COLO829 (cell line): Measurements from ENCODE around the gene DSCAM.
"Not testable (repeated sequence)": the region's sequence is repeated elsewhere in the genome, so short reads cannot be mapped to it uniquely, and the experiment has no call there.

Source experiments
- DNase-seq: peaks from one replicate; pipeline ENCODE4 v3.0.0; 2012; ENCODE audit warnings: low spot score

DSCAM gene

DNA sequence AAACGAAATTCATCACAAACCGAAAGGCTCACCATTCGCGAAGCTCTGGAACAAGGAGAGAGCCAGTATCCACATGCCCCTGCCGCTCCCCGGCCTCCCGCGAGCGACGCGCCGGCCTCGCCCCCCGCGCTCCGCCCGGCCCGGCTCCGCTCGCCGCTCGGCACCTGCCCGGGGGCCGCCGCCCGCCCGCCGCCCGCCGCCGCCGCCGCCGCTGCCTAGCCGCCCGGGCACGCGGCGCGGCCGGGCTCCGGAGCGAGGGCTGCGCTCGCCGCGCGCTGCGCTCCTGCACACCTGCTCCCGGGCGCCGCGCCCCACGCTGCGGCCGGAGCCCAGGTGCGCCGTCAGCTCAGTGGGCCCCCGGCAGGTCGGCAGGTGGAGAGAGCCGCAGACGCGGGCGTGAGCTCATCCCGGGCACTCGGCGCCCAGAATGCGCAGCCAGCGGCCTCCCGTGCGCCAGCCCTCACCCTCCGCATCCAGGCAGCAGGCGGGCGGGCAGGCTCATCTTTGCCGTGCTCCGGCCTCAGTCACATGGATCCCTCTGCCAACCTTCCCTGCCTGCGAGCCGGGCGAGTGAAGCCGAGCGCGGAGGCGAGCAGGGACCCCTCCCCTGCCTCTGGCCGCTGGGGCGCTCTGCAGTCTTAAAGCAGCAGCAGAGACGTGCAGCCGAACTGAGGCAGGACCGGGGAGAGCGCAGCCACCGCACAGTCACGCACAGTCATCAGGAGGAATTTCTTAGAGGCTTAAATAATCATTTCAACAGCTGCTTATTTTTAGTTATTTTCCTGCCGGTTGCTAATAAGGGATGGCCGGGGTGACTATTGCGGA, at the start of gene DSCAM:
Gene DSCAM, minus strand, starts transcription at position 572 of the 825 bp plus-strand sequence. Its CDS starts 497 bp downstream, at position 75.
- no peak for DNase-seq

DNA sequence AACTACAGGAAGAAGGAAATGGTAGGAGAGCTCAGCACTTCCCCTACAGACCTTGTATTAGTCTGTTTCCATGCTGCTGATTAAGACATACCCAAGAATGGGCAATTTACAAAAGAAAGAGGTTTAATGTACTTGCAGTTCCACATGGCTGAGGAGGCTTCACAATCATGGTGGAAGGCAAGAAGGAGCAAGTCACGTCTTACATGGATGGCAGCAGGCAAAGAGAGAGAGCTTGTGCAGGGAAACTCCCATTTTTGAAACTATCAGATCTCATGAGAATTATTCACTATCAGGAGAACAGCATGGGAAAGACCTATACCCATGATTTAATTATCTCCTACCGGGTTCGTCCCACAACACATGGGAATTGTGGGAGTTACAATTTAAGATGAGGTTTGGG, 48.7 kb upstream of the DSCAM start:
- DNase-seq = not testable (repeated sequence)

DNA sequence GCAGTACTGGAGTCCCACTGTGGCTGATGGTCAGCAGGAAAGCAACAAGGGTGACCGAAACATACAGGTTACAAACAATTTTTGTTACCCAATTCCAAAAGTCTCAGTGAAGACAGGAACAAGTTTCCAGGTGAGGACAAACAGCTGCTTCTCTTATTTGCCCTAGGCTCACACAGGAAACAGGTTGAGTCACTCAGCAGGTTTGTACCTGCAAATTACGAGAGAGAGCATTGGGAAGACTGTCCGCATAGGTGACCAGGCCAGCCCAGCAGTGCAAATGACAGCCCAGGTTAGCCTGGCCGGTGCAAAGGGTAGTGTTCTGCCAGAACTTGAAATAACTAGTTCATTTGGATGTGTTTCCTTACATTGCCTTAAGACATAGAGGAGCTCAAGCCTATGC, 40.0 kb upstream of the DSCAM start:
- DNase-seq = no peak

- DNase-seq = no peak
Observed at GRCh38 chr21:40886006-40886405, 39.0 kb upstream of the DSCAM start.

DNA sequence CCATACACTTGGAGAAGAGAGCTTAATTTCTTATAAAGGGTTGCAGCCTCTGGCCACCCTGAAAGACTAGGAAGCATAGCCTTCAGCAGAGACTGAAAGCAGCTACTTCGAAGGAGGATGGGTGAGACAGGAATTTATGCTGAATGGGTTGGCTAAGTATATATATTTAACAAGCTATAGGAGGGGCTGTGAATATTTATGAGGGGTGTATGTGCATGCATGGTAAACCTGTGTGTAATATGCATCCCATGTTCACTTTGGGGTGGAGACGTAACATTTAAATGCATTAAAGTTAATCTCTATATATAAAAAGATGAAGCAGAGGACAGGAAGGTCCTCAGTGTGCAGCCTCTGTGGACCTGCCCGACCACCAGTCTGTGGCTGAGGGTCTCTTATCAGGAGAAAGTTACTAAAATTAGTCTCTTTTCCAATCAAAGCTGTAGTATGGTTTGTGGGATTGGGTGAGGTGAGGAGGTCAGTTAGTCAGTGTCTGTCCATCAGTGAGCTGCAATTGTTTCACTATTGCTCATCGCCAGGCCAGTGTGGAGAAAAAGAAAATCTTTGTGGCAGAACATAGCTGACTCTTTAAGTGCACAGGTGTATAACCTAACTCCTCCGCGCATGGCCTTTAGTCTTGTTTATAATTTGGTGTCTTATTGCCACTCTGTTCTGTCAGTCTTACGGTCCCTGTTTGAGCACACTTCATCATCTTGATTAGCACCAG, 35.4 kb upstream of the DSCAM start:
- DNase-seq = no peak

- no peak for DNase-seq
Observed at GRCh38 chr21:40881767-40882166, 34.8 kb upstream of the DSCAM start.

- no peak for DNase-seq
Observed at GRCh38 chr21:40871099-40871498, 24.1 kb upstream of the DSCAM start.

DNA sequence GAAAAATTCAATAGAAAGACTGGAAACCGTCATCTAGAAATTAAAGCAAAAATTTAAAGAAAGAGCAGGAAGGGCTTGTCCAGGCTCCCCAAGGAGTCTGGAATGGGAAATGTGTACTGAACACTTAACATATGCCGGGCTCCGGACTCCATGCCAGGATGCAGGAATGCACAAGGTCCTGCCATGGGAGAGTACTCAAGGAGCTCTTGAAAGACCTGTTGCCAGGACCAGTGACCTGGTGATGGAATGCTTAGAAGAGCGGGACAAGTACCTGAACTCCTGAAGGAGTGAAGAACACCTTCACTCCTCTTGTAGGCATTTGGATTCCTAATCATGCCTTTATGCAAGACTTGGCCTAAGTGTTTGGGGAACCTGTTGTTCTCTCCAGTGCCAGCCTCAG, 16.9 kb upstream of the DSCAM start:
- DNase-seq = no peak

GRCh38 chr21:40858517-40858916, 11.6 kb upstream of the DSCAM start:
- DNase-seq = no peak

- DNase-seq = no peak
Observed at GRCh38 chr21:40853956-40854688, 7.2 kb upstream of the DSCAM start.

GRCh38 chr21:40852563-40852962, 5.6 kb upstream of the DSCAM start:
- no peak for DNase-seq

DNA sequence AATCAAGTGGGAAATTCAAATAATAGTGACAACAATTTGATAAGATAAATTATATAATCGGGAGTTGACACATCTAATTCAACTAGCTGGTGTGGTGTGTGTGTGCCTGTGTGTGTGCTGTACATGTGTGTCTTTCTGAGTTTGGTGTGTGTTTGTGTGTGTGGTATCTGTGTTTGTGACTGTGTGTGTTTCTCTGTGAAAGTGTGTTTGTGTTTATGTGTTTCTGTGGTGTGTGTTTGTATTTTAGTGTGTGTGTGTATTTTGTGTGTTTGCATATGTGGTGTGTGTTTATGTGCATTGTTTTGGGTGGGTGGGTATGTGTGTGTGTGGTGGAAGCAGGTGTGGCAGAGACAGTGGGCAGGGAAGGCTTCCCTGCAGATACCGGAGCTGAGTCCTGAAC, 4.8 kb upstream of the DSCAM start:
- DNase-seq = no peak

DNA sequence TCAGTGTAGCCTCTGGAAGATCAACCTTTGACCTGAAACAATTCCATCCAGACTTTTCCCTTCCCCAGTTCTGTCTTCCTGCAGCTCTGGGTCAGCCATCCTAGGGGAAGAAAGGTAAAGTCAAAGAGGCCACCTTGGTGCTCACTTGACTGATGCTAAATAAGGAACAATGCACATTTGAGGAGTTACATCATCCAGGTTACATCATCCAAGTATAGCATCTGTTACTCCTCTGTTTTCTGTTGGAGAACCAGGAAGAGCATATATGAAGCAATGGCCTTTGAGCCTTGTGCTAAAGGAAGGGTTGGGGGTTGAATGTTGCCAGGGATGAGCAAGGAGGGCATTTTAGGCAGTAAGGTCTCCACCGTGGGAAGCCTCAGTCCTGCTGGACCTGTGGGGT, 3.1 kb upstream of the DSCAM start:
- no peak for DNase-seq

DNA sequence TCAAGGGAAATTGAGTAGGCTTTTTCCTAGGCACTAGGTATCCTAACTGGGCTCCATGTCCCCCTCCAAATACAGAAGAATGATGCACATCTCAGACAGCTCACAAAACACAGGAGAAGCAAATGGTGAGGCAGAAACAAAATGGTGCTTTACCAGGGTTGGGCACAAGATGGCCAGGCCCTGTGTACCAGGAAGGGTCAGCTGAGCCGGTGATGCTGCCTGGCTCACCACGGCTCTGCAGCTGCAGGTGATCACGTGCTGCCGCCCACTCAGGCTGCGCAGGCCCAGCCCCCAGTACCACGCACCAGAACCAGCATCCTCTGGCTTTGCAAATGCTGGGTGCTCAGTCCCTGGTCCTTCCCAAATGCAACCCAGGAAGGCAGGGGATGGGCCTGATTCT, 993 bp upstream of the DSCAM start:
- no peak for DNase-seq

- no peak for DNase-seq
Observed at GRCh38 chr21:40846103-40846502, 855 bp downstream of the DSCAM start.

DNA sequence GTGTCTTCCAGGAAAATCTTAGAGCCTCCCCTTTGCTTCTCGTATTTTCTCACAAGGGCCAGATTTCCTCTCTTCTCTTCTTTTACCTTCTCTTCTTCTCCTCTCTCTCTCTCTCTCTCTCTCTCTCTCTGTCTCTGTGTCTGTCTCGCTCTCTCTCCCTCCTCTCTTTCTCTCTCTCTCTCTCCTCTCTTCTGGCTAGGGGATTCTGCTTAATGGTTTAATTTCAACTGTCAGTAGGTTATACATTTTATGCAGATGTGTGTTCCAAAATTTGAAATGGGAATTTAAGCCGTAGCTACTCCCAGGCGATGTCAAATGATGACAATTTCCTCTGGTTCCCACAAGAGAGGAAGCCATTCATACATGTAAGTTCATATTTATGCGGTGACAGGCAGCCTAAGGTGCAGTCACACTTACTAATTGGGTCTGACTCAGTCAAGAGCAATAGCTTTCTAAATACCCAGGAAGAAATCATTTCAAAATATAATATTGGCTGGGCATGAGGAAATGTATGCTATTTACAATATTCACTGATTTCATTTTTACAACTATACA, 1.4 kb downstream of the DSCAM start:
- no peak for DNase-seq

GRCh38 chr21:40844935-40845334, 2.0 kb downstream of the DSCAM start:
- DNase-seq = no peak

DNA sequence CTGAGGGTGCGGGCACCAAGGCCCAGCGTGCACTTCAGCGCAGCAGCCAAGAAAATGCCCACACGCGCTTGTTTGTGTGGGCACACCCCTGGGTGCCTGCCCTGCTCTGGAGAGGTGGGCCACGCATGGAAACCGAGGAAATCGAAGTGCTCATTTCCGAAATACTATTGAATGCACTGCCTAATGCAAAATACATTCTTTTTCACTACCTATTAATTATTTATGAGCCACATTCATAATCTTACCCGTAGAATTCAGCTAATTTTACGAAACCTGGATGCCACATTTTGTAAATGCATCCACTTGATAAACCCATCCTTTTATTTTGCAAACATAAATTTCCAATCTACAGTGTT, 4.8 kb downstream of the DSCAM start:
- DNase-seq = no peak

DNA sequence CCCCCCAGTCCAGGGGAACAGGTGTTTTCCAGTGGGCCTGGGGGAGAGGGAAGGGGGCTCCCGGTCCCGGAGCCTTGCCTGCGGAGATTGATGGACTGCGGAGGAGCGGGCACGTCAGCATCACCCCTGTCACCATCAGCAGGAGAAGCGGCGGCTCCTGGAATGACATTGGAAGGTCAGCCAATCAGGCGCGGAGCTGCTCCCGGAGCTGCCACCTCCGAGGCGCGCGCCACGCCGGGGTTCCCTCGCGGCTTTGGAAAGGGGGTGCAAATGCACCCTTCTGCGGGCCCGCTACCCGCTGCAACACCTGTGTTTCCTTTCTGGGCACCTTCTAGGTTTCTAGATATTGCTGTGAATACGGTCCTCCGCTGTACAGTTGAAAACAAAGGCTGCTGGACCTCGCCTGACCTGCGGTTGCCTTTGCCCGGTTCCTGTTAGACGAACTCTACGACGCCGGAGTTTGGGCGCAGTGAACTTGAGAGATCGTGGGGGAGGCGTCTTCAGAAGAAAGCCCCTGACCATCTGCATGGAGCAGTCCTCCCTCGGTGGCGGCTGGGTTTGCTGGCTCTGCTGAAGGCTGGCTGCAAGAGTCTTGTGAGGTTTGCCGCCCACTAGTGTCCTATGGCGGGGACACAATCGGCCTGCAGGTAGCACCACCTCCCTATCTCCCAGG, 5.3 kb downstream of the DSCAM start:
- DNase-seq = no peak

DNA sequence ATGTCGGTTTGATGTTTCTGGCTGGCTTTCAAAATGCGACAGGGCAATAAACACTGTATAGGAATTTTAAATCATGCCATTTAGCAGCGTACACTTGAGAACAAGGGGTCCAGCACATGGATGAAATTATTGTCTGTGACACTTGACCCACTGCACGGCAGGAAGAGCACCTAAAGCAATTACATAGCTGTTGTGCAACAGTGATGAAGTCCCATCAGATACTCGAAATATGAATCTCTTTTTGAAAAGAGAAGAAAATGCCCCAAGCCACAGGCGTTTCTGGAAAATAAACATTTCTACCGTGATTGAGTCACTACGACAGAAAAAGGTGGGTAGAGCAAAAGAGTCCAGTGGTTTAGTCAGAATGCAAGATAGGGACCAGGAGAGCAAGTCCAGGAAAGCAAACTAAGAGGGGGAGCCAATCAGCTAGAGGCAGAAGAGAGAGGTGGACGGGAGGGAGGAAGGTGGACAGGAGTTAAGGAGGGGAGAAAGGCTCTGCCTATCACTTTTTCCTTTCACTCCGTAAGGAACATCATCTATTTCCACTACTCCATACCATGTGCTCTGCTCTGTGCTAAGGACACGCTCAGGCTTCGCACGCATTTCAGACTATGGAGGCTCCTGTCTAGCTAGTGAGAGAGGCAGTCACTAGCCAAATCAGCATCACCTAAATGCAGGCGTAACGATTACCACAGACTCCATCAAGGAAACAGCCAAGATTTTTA, 6.4 kb downstream of the DSCAM start:
- DNase-seq = no peak

DNA sequence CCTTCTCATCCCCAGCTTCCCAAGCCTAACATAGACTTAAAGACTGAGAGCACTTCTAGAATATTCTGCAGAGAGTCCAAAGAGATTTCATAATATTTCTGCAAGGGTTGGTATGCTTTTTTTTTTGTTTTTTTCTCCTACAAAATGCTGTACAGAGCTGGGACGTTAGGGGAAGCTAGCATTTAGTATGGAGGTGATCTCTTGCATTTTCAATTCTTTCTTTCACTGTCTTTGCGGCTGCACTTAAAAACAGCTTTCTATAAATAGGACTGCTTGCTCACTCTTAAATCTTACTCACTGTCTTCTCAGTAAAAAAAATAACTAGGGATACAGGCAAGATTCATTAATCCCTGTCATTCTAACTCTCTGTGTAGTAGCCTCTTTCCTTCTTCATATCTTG, 7.4 kb downstream of the DSCAM start:
- DNase-seq = no peak
